ENCODE measurements around the gene UFD1. TPM values are rescaled to one million over a fixed set of nuclear protein-coding genes. Genes with fewer than 3 reads are reported as not detected.

UFD1 gene
- total RNA-seq, 2 donors from 2014 or later = 22.7 to 33.8 TPM

GRCh38 chr22:19492504-19493174 is 13.6 kb upstream of the UFD1 start:
- Histone ChIP-seq H3K4me1 (no peaks in the 10 kb centered on the region), H3K27me3 (no peaks in the 10 kb centered on the region), H3K36me3 (no peaks in the 10 kb centered on the region), H3K4me3 (no peak overlapping the region), H3K27ac (no peak overlapping the region), H3K9me3 (no peaks in the 10 kb centered on the region)
- DNase-seq (ENCODE audit: low spot score) = no peak
- no peak for TF ChIP-seq CTCF (IDR thresholded peaks at IDR 0.05)

- Histone ChIP-seq H3K27me3 (no peaks in the 10 kb centered on the region), H3K27ac (no peak overlapping the region), H3K4me3 (no peak overlapping the region), H3K36me3 (no peaks in the 10 kb centered on the region), H3K4me1 (no peaks in the 10 kb centered on the region), H3K9me3 (no peaks in the 10 kb centered on the region)
- TF ChIP-seq CTCF (IDR thresholded peaks at IDR 0.05) = no peak
- DNase-seq (ENCODE audit: low spot score) = no peak
Measured at GRCh38 chr22:19490628-19491230, 11.7 kb upstream of the UFD1 start.

GRCh38 chr22:19488884-19489843 is 10.2 kb upstream of the UFD1 start:
- Histone ChIP-seq H3K27me3 (no peaks in the 10 kb centered on the region), H3K9me3 (no peaks in the 10 kb centered on the region), H3K4me3 (no peak overlapping the region), H3K36me3 (no peaks in the 10 kb centered on the region), H3K27ac (no peak overlapping the region), H3K4me1 (no peaks in the 10 kb centered on the region)
- TF ChIP-seq CTCF (IDR thresholded peaks at IDR 0.05) = no peak
- DNase-seq (ENCODE audit: low spot score) = no peak

- H3K9me3 ChIP-seq = no peaks in the 10 kb centered on the region
- H3K27ac ChIP-seq = no peak overlapping the region
- TF ChIP-seq CTCF (IDR thresholded peaks at IDR 0.05) = no peak
- DNase-seq (ENCODE audit: low spot score) = no peak
- H3K36me3 ChIP-seq = no peaks in the 10 kb centered on the region
- no peak overlapping the region for H3K4me3 ChIP-seq
- no peaks in the 10 kb centered on the region for H3K4me1 ChIP-seq
- H3K27me3 ChIP-seq = no peaks in the 10 kb centered on the region
Measured at GRCh38 chr22:19488285-19488684, 9.3 kb upstream of the UFD1 start.

- Histone ChIP-seq H3K27me3 (no peaks in the 10 kb centered on the region), H3K4me1 (peaks cover 0 to 7% of the 10 kb centered on the region in 2 donors), H3K36me3 (no peaks in the 10 kb centered on the region), H3K27ac (no peak overlapping the region), H3K4me3 (no peak overlapping the region), H3K9me3 (no peaks in the 10 kb centered on the region)
- no peak for DNase-seq (ENCODE audit: low spot score)
- TF ChIP-seq CTCF (IDR thresholded peaks at IDR 0.05) = no peak
Measured at GRCh38 chr22:19483481-19484244, 4.7 kb upstream of the UFD1 start.

Data from right atrium auricular region (tissue), 2 donors.